Measurements from ENCODE around the gene TGFB2. TPM values are rescaled to one million over a fixed set of nuclear protein-coding genes. Genes with fewer than 3 reads are reported as not detected.

Gene TGFB2
- total RNA-seq, 2 donors from 2014 or later, result 0.07 TPM; not detected in 1

DNA sequence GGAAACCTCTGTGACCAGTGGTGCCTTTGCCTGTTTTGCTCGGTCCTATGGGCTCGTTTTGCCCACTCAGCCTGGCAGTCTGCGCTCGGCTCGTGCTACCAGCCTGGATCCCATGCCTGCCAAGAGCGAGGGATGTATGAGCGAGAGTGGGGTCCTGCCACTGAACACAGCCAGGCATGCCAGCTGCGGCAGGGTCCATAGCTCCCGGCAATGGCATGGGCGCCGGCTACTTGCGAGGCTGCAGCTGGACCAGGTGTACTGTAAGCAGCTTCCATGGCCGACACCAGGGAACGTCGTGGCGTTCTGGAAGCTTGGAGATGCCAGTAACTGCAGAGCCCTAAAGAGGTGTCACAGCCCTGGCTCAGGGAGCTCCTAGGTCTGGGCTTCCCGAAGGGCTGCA, 22.4 kb upstream of the TGFB2 start:
- DNase-seq (ENCODE audit: low spot score in 2 of 2) (no peak), ATAC-seq (no peak)
- Mint-ChIP-seq H3K36me3 (peaks cover 9 to 12% of the 10 kb centered on the region in 2 donors), H3K9me3 (no peaks in the 10 kb centered on the region), H3K27ac (no peak overlapping the region)

GRCh38 chr1:218323568-218324225, 21.4 kb upstream of the TGFB2 start:
- DNase-seq (ENCODE audit: low spot score in 2 of 2) (no peak), ATAC-seq (no peak)
- Mint-ChIP-seq H3K9me3 (no peaks in the 10 kb centered on the region), H3K27ac (no peak overlapping the region), H3K36me3 (peaks cover under 1 to 12% of the 10 kb centered on the region in 2 donors)

- H3K27ac Mint-ChIP-seq, result no peak overlapping the region
- no peak for DNase-seq (ENCODE audit: low spot score in 2 of 2)
- no peaks in the 10 kb centered on the region for H3K9me3 Mint-ChIP-seq
- ATAC-seq, result no peak
- H3K36me3 Mint-ChIP-seq, result peaks cover 0 to 8% of the 10 kb centered on the region in 2 donors
These were observed 20.9 kb upstream of the TGFB2 start for GRCh38 chr1:218324226-218324580.

DNA sequence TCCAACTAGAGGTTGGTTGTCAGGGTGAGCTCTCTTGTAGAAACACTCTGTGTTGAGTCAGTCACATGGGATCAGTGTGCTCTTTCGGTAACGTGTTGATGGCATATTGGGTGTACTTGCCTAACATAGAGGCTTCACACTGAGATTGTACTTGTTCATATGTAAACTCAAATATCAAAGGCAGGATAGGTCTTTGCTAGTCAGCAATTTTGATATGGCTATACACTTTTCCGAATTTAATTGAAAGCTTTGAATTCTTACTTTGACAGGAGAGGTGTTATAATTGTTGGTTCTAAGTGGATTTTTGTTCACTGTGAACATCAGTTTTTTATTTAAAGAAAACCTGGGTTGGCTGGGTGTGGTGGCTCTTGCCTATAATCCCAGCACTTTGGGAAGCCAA, 16.4 kb upstream of the TGFB2 start:
- H3K9me3 Mint-ChIP-seq, result no peaks in the 10 kb centered on the region
- peaks cover 0 to 5% of the 10 kb centered on the region in 2 donors for H3K36me3 Mint-ChIP-seq
- ATAC-seq, result no peak
- H3K27ac Mint-ChIP-seq, result no peak overlapping the region
- no peak for DNase-seq (ENCODE audit: low spot score in 2 of 2)

DNA sequence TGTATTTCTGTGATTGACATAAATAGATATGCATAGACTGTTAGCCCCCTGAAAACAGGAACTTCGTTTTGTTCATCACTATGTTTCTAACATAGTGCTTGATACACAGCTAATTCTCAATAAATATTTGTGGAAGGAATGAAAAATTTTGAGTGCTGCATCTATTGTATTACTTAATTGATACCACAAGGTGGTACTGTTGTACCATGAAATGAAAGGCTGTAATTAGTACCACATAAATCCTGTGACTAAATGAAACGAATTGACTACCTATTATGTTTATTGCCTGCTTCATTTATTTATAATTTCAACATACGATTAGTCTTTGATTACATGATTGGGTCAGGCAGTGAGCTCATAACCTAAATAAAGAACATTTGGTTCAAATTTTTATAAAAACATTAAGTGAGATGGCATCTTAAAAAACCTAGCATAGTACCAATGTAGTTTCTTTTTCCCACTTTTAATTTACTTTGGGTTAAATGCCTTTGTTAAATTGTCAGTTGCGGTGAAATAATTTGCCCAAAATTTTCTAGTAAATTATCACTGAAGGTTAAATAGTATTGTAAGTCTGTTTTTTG, 15.0 kb upstream of the TGFB2 start:
- Mint-ChIP-seq H3K36me3 (peaks cover 0 to 5% of the 10 kb centered on the region in 2 donors), H3K9me3 (no peaks in the 10 kb centered on the region), H3K27ac (no peak overlapping the region)
- ATAC-seq (peak in 1 of 2 donors; percentile 44), DNase-seq (ENCODE audit: low spot score in 2 of 2) (no peak)

DNA sequence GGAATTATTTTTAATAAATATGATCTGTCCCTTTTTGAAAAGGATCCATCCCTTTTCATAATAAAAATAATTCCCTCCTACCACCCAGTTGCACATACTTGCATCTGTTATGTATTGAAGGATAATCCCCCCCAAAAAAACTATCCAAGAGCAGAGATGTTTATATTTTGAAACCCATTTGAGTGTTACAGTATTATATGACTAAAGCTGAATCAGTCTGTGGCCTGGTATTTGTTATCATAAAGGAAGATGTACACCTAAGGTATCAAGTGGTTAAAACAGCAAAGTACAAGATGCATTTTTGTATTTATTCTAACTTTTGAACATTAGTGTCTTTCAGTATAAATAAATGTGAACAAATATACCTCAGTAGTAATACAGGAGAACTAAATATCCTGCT, 12.7 kb upstream of the TGFB2 start:
- ATAC-seq (no peak), DNase-seq (ENCODE audit: low spot score in 2 of 2) (no peak)
- peaks cover 0 to 5% of the 10 kb centered on the region in 2 donors for H3K36me3 Mint-ChIP-seq
- H3K9me3 Mint-ChIP-seq, result no peaks in the 10 kb centered on the region
- H3K27ac Mint-ChIP-seq, result no peak overlapping the region

GRCh38 chr1:218336328-218336727, 8.8 kb upstream of the TGFB2 start:
- Mint-ChIP-seq H3K27ac (no peak overlapping the region), H3K9me3 (no peaks in the 10 kb centered on the region), H3K36me3 (peaks cover 0 to 9% of the 10 kb centered on the region in 2 donors)
- ATAC-seq (no peak), DNase-seq (ENCODE audit: low spot score in 2 of 2) (no peak)

DNA sequence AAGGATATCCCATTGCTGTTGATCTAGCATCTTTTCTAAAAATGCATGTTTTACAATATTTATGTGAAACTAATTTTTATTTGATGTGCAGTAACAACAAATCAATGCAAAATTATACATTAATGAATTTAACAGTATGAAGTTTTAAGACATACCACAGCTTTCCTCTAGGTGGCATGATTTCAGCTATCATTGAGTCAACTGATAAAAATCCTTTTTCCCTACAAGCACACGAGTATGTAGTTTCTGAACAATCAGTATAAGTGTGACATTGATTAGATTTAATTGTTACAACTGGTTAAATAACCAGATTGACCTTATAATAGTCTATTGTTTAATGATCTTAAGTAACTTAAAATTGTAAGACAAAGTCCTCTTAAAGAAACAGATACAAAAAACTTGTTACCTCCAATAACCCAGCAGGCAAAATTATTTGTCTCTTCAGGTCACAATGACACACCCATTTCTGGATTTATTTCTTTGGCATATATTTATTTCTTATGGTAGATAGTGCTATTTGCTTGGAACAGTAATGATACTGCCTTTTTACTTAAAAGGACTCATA, 5.8 kb upstream of the TGFB2 start:
- ATAC-seq, result no peak
- H3K36me3 Mint-ChIP-seq, result peaks cover 0 to 15% of the 10 kb centered on the region in 2 donors
- no peak for DNase-seq (ENCODE audit: low spot score in 2 of 2)
- no peak overlapping the region for H3K27ac Mint-ChIP-seq
- no peaks in the 10 kb centered on the region for H3K9me3 Mint-ChIP-seq

DNA sequence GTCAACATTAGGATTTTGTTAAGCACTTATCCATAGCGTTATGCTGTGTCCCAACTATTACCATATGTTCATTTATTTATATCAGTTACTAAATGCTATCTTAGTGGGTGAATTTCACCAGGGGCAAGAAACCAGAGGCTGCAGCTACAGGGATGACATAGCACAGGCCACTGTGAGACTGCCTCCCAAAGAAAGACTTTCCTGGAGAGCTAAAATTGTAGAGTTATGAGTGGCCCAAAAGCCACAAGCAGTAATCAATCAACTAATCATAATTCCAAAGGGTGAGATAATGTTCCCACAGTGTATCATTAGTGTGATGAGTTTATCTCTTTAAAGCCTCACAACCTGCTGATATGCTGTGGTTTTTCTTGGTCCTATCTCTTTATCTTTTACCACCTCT, 3.8 kb upstream of the TGFB2 start:
- Mint-ChIP-seq H3K9me3 (no peaks in the 10 kb centered on the region), H3K36me3 (peaks cover 3 to 17% of the 10 kb centered on the region in 2 donors), H3K27ac (no peak overlapping the region)
- ATAC-seq, result no peak
- DNase-seq (ENCODE audit: low spot score in 2 of 2), result no peak

GRCh38 chr1:218342091-218342490, 3.0 kb upstream of the TGFB2 start:
- DNase-seq (ENCODE audit: low spot score in 2 of 2) (no peak), ATAC-seq (no peak)
- Mint-ChIP-seq H3K36me3 (peaks cover 5 to 24% of the 10 kb centered on the region in 2 donors), H3K9me3 (no peaks in the 10 kb centered on the region), H3K27ac (no peak overlapping the region)

DNA sequence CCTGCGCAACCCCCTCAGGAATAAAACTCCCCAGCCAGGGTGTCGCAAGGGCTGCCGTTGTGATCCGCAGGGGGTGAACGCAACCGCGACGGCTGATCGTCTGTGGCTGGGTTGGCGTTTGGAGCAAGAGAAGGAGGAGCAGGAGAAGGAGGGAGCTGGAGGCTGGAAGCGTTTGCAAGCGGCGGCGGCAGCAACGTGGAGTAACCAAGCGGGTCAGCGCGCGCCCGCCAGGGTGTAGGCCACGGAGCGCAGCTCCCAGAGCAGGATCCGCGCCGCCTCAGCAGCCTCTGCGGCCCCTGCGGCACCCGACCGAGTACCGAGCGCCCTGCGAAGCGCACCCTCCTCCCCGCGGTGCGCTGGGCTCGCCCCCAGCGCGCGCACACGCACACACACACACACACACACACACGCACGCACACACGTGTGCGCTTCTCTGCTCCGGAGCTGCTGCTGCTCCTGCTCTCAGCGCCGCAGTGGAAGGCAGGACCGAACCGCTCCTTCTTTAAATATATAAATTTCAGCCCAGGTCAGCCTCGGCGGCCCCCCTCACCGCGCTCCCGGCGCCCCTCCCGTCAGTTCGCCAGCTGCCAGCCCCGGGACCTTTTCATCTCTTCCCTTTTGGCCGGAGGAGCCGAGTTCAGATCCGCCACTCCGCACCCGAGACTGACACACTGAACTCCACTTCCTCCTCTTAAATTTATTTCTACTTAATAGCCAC, 696 bp downstream of the TGFB2 start:
- H3K36me3 Mint-ChIP-seq, result peaks cover 5 to 28% of the 10 kb centered on the region in 2 donors
- ATAC-seq, result peak; percentile 59 to 68
- peak overlapping the region in 1 of 2 donors; percentile 33 for H3K27ac Mint-ChIP-seq
- DNase-seq (ENCODE audit: low spot score in 2 of 2), result peak in 1 of 2 donors; percentile 27
- H3K9me3 Mint-ChIP-seq, result no peaks in the 10 kb centered on the region

- no peak for ATAC-seq
- Mint-ChIP-seq H3K9me3 (no peaks in the 10 kb centered on the region), H3K36me3 (peaks cover 5 to 23% of the 10 kb centered on the region in 2 donors), H3K27ac (peak overlapping the region in 1 of 2 donors; percentile 33)
- peak in 1 of 2 donors; percentile 9 for DNase-seq (ENCODE audit: low spot score in 2 of 2)
These were observed 1.5 kb downstream of the TGFB2 start for GRCh38 chr1:218346391-218347204.

- no peak for ATAC-seq
- no peak for DNase-seq (ENCODE audit: low spot score in 2 of 2)
These were observed 2.2 kb downstream of the TGFB2 start for GRCh38 chr1:218347336-218347722.

DNA sequence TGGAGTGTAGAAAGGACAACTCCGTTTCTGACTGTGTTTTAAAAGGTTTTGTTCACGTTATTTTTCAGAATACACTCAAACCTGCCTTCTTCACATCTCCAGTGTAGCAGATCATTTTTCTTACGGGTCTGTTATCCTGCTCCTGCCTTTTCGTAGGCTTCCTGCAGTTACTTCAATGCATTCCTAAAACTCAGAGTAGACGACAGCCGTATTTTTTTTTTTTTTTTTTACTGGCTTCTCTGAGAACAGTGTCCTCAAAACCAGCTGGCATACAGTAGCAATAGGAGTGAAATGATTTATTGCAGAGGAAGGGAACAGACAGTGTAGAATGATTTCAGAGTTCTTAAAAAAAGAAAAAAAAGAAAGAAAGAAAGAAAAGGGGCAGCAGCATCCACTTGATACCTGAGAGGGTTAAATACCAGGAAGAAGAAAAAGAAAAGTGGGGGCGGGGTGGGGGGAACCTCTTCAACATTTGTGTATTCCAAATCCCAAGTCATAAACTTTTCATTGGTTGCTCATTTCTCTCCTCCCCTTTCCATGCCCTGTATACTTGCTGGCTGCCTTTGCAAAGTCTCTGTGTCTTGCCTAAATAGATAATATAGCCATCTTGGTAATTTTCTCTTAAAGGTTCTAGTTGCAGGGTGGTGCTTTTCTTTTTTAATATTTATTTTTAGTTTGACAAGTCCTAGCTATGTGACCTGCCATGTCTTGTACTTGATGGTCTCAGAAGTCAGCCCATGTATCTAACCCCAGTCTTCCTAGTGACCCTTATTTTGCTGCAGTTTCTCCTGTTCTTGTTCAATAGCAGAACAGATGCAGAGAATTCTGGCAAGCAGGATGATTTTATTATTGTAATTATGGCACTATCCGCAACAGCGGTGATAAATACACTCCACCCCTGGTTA, 2.8 kb downstream of the TGFB2 start:
- no peaks in the 10 kb centered on the region for H3K9me3 Mint-ChIP-seq
- ATAC-seq (no peak), DNase-seq (ENCODE audit: low spot score in 2 of 2) (no peak)
- H3K27ac Mint-ChIP-seq, result no peak overlapping the region
- H3K36me3 Mint-ChIP-seq, result peaks cover 5 to 17% of the 10 kb centered on the region in 2 donors

More at GRCh38 chr1:218347336-218347722, 2.2 kb downstream of the TGFB2 start:
- Mint-ChIP-seq H3K9me3 (no peaks in the 10 kb centered on the region), H3K27ac (no peak overlapping the region), H3K36me3 (peaks cover 5 to 19% of the 10 kb centered on the region in 2 donors)

DNA sequence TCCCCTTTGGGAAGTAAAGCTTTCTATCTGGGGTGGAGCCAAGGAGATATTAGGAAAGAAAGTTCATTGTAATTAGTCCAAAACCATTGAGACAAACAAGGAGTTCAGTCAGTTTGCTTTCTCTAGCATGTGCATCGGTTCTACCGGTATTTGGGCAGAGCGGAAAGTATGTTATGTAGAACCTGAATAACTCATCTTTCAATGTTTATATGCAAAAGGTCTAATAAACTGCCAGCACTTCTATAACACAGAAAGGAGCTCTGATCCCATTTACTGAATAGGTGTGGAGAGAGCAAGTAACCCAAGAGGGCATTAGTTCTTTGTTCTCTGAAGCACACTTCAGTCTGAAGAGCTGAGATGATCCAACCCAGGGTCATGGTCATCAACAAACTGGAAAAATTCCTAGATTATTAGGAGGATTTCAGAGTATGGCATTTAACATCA, 3.5 kb downstream of the TGFB2 start:
- Mint-ChIP-seq H3K9me3 (no peaks in the 10 kb centered on the region), H3K27ac (no peak overlapping the region), H3K36me3 (peaks cover 5 to 15% of the 10 kb centered on the region in 2 donors)
- DNase-seq (ENCODE audit: low spot score in 2 of 2) (no peak), ATAC-seq (no peak)
